ENCODE results near the gene CAPN2. TPM values are rescaled to one million over a fixed set of nuclear protein-coding genes. Genes with fewer than 3 reads are reported as not detected.

The CAPN2 gene
- total RNA-seq, 1 donor from 2014 or later: 253 TPM

DNA sequence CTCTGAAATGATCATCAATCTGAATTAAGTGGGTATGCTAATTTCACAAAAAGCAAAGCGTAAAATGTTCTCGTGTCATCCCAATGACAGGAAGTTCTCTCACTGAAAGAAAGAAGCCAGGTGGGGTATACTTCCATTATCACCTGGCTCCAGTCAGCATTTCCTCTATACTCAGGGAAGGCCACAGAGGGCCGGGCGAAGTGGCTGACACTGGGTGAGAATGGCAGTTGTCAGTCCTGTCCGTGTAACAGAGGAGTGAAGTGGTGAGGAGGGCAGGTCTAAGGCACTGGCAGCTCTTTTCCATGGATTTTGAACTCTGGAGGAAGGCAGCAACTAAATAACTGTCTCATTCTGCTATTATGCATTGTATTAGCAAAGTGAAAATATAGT is 60.4 kb downstream of the CAPN2 start:
- Histone ChIP-seq H3K36me3 (peaks cover 89% of the 10 kb centered on the region), H3K27me3 (ENCODE audit: low read depth) (no peaks in the 10 kb centered on the region), H3K4me1 (peaks cover 46% of the 10 kb centered on the region), H3K4me3 (no peak overlapping the region), H3K27ac (peak overlapping the region; percentile 68), H3K9me3 (no peaks in the 10 kb centered on the region)
- ATAC-seq (no peak), DNase-seq (no peak)
- TF ChIP-seq, protein P1, sequence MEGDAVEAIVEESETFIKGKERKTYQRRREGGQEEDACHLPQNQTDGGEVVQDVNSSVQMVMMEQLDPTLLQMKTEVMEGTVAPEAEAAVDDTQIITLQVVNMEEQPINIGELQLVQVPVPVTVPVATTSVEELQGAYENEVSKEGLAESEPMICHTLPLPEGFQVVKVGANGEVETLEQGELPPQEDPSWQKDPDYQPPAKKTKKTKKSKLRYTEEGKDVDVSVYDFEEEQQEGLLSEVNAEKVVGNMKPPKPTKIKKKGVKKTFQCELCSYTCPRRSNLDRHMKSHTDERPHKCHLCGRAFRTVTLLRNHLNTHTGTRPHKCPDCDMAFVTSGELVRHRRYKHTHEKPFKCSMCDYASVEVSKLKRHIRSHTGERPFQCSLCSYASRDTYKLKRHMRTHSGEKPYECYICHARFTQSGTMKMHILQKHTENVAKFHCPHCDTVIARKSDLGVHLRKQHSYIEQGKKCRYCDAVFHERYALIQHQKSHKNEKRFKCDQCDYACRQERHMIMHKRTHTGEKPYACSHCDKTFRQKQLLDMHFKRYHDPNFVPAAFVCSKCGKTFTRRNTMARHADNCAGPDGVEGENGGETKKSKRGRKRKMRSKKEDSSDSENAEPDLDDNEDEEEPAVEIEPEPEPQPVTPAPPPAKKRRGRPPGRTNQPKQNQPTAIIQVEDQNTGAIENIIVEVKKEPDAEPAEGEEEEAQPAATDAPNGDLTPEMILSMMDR (IDR thresholded peaks at IDR 0.05): no peak
- intact Hi-C loops (cut with DNase I): no loop called here

DNA sequence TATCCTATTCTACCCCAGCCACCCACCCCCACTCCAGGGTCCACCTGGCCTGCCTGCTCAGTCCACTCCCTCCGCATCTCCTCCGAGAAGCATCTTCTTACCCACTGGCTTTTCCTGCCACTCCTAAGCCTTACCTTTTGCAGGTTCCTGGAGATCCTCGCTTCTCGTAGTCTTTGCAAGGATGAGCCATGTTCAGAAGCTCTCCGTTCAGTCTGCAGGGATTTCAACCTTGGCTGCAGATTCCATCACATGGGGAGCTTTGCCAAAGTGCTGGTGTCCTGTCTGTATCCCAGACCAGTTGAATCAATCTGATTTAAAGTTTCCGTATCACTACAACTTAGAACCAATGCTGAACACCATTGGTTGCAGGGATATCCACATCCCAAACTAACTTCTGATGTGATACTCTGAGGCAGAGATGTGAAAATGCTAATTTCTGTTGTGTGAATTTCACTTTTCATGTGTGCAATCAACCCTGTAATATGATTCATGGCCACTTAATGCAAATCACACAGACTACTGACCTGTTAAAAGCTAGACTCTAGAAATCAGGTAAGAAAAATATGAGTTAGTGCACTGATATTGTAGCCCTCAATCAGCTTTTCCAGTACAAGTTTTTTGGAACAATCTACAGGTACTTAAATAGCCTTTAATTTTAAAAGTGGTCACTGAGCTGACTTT is 61.9 kb downstream of the CAPN2 start:
- TF ChIP-seq, protein P1 (IDR thresholded peaks at IDR 0.05): no peak
- Histone ChIP-seq H3K9me3 (no peaks in the 10 kb centered on the region), H3K27me3 (ENCODE audit: low read depth) (no peaks in the 10 kb centered on the region), H3K4me3 (no peak overlapping the region), H3K4me1 (peaks cover 46% of the 10 kb centered on the region), H3K36me3 (peaks cover 98% of the 10 kb centered on the region), H3K27ac (peak overlapping the region; percentile 5)
- intact Hi-C loops (cut with DNase I): no loop called here
- DNase-seq (no peak), ATAC-seq (no peak)

DNA sequence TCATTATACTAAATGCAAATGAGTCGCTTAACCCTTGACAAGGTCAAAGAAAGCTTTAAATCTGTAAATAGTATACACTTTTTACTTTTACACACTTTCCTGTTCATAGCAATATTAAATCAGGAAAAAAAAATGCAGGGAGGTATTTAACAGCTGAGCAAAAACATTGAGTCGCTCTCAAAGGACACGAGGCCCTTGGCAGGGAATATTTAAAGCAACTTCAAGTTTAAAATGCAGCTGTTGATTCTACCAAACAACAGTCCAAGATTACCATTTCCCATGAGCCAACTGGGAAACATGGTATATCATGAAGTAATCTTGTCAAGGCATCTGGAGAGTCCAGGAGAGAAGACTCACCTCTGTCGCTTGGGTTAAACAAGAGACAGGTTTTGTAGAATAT is 62.7 kb downstream of the CAPN2 start:
- no peak overlapping the region for H3K4me3 ChIP-seq
- intact Hi-C loops (cut with DNase I): no loop called here
- H3K4me1 ChIP-seq: peaks cover 46% of the 10 kb centered on the region
- no peaks in the 10 kb centered on the region for H3K27me3 ChIP-seq (ENCODE audit: low read depth)
- TF ChIP-seq, protein P1 (IDR thresholded peaks at IDR 0.05): no peak
- peak overlapping the region; percentile 32 for H3K27ac ChIP-seq
- no peaks in the 10 kb centered on the region for H3K9me3 ChIP-seq
- ATAC-seq (no peak), DNase-seq (no peak)
- peaks cover 98% of the 10 kb centered on the region for H3K36me3 ChIP-seq

DNA sequence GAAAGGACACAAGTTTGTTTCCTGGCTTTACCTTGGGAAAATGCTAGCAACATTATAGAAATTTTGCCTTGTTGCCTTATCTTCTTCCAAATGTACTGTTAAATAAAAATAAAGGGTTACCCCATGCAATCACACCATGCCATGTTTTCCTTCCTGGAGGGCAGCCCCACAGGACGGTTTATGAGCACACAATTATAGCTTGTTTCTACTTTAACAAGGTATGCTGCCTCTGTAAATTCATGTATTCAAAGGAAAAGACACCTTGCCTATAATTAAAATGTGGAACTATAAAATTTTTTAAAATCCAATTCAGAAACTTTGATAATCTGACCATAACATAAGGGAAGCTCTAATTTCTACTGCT is 63.4 kb downstream of the CAPN2 start:
- no peaks in the 10 kb centered on the region for H3K9me3 ChIP-seq
- peaks cover 41% of the 10 kb centered on the region for H3K4me1 ChIP-seq
- peak overlapping the region; percentile 32 for H3K27ac ChIP-seq
- no peak for ATAC-seq
- no peak overlapping the region for H3K4me3 ChIP-seq
- no peak for DNase-seq
- no peaks in the 10 kb centered on the region for H3K27me3 ChIP-seq (ENCODE audit: low read depth)
- TF ChIP-seq, protein P1 (IDR thresholded peaks at IDR 0.05): no peak
- H3K36me3 ChIP-seq: peaks cover 98% of the 10 kb centered on the region
- intact Hi-C loops (cut with DNase I): no loop called here

DNA sequence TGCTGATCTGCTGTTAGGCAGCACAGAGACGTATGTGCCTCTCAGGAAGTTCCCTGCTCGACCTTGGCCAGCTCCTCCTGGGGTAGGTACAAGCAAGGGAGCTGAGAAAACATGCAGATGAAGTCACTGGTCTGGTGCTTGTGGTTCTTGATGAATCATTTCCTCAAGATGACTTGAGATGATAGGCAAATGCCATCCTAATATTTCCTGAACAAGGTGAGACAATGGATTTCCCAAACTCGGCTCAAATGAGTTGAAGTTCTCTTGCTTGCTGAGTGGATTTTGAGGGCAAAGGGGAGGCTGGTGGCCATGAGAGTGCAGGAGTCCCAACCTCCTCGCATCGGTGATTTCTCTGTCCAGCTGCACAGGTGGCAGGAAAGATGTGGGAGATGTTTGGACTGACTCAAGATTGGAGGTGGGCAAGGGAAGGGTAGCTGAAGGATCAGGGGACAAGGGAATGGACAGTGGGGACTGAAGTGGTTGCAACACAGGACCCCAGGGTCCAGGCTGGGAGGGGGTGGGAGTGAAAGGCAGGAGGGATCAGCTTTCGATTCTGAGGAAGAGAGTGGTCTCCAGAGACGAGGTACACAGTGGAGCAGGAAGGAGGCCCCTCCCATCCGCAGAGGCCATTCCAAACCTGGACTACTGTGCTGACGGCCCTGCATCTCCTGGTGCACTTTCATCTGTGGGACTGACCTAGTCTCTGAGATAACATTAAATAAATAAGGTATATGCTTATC is 63.9 kb downstream of the CAPN2 start:
- H3K4me3 ChIP-seq: no peak overlapping the region
- H3K36me3 ChIP-seq: peaks cover 98% of the 10 kb centered on the region
- peaks cover 36% of the 10 kb centered on the region for H3K4me1 ChIP-seq
- TF ChIP-seq, protein P1 (IDR thresholded peaks at IDR 0.05): no peak
- H3K27ac ChIP-seq: peak overlapping the region; percentile 32
- no peaks in the 10 kb centered on the region for H3K9me3 ChIP-seq
- no peaks in the 10 kb centered on the region for H3K27me3 ChIP-seq (ENCODE audit: low read depth)
- intact Hi-C loops (cut with DNase I): no loop called here
- no peak for DNase-seq
- peak in 1 of 2 donors; percentile 28 for ATAC-seq

Measured in lower lobe of right lung (tissue), 2 donors.